Measurements from ENCODE around the gene NUMB.

The NUMB gene

DNA sequence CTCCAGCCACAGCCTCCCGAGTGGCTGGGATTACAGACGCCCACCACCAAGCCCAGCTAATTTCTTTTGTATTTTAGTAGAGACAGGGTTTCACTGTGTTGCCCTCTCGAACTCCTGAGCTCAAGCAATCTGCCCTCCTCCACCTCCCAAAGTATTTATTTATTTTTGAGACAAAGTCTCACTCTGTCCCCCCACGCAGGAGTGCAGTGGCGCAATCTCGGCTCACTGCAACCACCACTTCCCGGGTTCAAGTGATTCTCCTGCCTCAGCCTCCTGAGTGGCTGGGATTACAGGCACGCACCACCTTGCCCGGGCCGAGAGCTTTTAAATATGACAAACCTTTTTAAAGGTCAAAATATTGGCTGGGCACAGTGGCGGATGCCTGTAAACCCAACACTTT lies 14.6 kb downstream of the NUMB start:
- H3K4me3 ChIP-seq (ENCODE audit: low read length), result no peak overlapping the region
- no peak for TF ChIP-seq CTCF (conservative IDR thresholded peaks at IDR 0.05; ENCODE audit: low read length)
- DNase-seq (ENCODE audit: low read depth), result no peak

DNA sequence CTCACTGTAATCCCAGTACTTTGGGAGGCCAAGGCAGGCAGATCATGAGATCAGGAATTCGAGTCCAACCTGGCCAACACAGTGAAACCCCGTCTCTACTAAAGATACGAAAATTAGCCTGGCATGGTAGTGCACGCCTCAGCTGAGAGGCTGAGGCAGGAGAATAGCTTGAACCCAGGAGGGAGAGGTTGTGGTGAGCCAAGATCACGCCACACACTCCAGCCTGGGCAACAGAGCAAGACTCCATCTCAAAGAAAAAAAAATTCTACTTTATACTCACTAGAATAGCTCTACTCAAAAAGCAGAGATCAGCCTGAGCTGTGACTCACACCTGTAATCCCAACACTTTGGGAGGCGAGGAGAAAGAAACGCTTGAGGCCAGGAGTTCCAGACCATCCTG lies 17.1 kb downstream of the NUMB start:
- no peak for DNase-seq (ENCODE audit: low read depth)
- H3K4me3 ChIP-seq (ENCODE audit: low read length), result no peak overlapping the region
- TF ChIP-seq CTCF (conservative IDR thresholded peaks at IDR 0.05; ENCODE audit: low read length), result no peak

DNA sequence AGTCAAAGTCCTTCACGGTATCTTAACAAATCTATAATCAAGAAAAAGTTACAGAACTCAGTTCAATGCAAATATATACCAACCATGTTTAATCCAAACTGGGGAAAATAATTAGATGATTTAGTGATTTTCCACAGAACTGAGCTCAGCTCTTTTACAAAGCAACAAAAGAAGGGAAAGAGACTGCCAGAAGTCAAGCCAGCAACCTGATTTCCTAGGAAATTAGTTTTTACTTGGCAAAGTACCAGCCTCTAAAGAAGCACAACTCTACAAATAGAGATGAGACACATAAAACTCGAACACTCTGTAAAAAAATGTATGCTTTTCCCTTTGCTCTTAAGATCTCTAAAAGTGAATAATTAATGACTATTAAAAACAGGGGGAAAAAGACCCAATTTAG lies 19.4 kb downstream of the NUMB start:
- no peak for DNase-seq (ENCODE audit: low read depth)
- no peak for TF ChIP-seq CTCF (conservative IDR thresholded peaks at IDR 0.05; ENCODE audit: low read length)
- H3K4me3 ChIP-seq (ENCODE audit: low read length), result no peak overlapping the region

DNA sequence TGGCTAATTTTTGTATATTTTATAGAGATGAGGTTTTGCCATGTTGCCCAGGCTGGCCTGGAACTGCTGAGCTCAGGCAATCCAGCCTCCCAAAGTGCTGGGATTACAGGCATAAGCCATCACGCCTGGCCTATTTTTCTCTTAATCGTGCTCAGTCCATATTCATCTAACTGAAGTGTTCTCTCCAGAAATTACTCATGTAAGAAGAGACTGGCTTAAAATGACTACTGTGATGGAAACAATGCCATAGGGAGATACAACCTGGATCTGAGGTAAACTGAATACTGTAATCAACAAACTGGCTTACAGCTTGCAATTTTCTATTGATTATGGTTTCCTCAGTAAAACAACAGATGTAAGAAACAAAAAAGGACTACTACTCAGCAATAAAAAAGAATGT lies 21.1 kb downstream of the NUMB start:
- TF ChIP-seq CTCF (conservative IDR thresholded peaks at IDR 0.05; ENCODE audit: low read length), result no peak
- H3K4me3 ChIP-seq (ENCODE audit: low read length), result no peak overlapping the region
- DNase-seq (ENCODE audit: low read depth), result no peak

- no peak for DNase-seq (ENCODE audit: low read depth)
- no peak overlapping the region for H3K4me3 ChIP-seq (ENCODE audit: low read length)
- no peak for TF ChIP-seq CTCF (conservative IDR thresholded peaks at IDR 0.05; ENCODE audit: low read length)
Observed at GRCh38 chr14:73432124-73432523, 26.2 kb downstream of the NUMB start.

DNA sequence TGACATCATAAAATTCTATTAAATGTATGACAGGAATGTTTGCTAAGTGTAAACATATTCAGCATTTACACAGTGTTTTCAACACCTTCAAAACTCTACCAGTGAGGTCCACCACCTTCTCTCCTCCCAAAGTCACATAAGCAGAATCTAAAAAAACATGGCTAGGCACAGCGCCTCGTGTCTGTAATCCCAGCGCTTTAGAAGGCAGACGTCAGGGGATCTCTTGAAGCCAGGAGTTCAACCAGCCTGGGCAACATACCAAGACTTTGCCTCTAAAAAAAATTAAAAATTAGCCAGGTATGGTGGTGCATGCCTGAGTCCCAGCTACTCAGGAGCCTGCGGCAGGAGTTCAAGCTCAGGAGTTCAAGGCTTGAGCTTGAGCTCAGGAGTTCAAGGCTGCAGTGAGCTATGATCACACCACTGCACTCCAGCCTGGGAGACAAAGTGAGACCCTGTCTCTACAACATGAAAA lies 30.0 kb downstream of the NUMB start:
- TF ChIP-seq CTCF (conservative IDR thresholded peaks at IDR 0.05; ENCODE audit: low read length), result no peak
- peak; percentile 3 for DNase-seq (ENCODE audit: low read depth)

DNA sequence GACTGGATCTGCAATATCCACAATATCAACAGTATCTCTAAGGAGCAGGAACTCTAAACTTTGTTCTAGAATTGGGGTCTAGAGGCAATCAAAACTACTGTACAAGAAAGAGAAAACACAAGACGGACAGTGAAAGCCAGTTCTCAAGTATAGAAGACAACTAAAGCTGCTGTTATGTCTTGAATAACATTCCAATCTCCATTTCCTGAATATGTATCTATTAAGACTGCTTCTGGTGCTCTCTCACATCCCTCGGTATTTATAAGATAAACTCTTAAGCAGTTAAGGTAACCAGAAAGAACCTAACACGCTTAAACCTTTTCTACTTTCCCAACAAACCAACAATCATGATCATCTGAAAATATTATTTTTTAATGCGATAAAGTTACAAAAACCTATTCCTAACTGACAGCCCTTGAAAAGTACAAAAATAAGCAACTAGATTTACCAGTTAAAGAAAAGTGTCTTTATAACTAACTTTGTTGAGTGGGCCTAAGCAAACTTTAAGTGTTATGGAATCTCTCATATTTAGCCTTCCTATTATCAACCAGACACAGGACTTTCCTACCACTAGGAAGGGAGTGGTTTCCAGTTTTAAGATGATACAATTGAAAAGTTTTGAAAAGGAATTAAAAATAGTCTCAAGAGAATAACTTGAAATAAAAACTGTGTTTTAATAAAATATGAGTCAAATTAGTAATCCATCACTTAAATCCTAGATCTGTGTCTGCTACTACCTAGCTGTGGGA lies 30.7 kb downstream of the NUMB start:
- no peak overlapping the region for H3K4me3 ChIP-seq (ENCODE audit: low read length)
- TF ChIP-seq CTCF (conservative IDR thresholded peaks at IDR 0.05; ENCODE audit: low read length), result no peak
- DNase-seq (ENCODE audit: low read depth), result no peak

More for the DNA sequence above, 30.0 kb downstream of the NUMB start:
- H3K4me3 ChIP-seq (ENCODE audit: low read length), result no peak overlapping the region

Measured in AG10803 (cell line).